NCI-H748 (cell line): ENCODE measurements around the gene DNAJC12.
"Not testable (repeated sequence)": the region's sequence is repeated elsewhere in the genome, so short reads cannot be mapped to it uniquely, and the experiment has no call there.

Experiments
- DNase-seq: peaks from one replicate; lab custom pipeline; 2025; ENCODE audit not compliant: unreplicated experiment; lab: John Stamatoyannopoulos, UW

The DNAJC12 gene

GRCh38 chr10:67794256-67794655, 43.7 kb downstream of the DNAJC12 start:
- no peak for DNase-seq

DNA sequence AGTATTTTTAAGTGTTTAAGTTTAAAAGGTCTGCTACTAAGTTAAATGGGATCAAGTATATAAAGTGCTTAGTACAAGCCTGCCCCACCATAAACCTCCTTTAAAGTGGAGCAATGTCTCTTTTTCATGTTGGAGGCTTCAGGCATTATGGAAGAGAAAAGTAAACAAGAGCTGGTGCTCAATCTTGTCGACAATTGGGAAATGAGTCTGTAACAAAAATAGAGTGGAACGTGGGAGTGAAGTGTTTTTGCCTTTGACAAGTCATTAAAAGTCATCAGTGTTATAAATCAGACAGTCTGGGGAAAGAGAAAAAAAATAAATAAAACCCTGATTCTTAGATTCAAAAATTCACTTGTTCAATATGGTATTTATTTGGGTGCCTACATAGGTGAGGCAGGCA, 44.7 kb downstream of the DNAJC12 start:
- no peak for DNase-seq

GRCh38 chr10:67792653-67793052, 45.3 kb downstream of the DNAJC12 start:
- no peak for DNase-seq

DNA sequence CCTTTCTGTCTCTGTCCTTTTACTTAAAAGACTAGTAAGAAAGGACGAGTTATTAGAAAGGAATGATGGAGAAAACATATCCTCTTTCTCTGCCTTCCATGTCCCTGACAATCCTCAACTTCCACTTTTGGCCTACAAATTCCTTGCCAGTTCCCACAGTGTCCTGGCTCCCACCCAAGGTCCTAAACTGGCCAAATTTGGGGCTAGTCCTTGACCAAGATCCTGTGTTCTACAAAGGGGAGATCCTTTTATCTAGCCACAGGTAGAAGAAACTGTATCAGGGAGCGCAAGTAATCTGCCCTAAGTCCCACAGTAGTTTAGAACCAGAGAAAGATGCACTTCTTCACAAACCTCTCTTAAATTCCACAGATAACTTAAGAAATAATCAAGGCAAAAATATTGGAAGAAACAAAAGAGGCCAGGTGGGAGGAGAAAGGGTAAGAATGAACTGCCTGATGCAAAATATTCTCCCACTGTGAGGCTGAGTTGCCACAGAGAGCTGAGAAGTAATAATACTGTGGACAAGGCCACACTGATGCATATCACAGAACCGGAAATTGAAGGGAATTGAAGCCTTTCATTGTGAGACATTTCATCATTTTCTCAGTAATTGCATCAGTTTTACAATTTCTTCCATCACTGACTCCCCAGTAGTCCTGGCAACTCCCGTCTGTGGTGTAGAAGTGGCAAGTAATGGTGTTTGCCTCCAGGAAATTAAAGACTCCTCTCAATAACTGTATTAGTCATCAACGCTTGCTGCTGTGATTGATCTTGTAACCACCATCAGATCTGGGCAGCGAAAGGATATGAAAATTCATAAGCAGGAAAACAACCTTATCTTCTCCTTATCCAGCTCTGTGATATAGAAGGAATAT, 47.2 kb downstream of the DNAJC12 start:
- DNase-seq = no peak

- no peak for DNase-seq
These were observed 48.2 kb downstream of the DNAJC12 start for GRCh38 chr10:67789769-67790168.

GRCh38 chr10:67788028-67788886, 49.7 kb downstream of the DNAJC12 start:
- peak; percentile 48 for DNase-seq

DNA sequence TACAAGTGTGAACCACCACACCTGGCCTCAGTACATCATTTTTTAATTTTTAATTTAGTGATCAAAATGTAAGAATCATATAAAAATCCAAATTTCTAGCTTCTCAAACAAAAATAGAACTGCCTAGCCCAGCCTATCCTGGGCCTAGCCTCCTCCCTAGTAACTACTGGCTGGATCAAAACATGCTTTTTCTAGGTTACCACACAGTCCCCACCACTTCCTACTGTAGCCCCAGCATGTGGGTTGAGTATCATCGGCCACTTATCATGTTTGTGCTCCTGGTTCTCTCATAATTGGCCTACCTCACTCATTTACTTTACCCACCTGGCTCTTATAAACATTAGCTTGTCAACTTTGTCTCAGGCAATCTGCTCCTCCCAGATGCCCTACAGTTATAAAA, 52.9 kb downstream of the DNAJC12 start:
- peak; percentile 69 for DNase-seq

- DNase-seq = no peak
These were observed 53.5 kb downstream of the DNAJC12 start for GRCh38 chr10:67784474-67784873.

- no peak for DNase-seq
These were observed 54.2 kb downstream of the DNAJC12 start for GRCh38 chr10:67783606-67784294.

DNA sequence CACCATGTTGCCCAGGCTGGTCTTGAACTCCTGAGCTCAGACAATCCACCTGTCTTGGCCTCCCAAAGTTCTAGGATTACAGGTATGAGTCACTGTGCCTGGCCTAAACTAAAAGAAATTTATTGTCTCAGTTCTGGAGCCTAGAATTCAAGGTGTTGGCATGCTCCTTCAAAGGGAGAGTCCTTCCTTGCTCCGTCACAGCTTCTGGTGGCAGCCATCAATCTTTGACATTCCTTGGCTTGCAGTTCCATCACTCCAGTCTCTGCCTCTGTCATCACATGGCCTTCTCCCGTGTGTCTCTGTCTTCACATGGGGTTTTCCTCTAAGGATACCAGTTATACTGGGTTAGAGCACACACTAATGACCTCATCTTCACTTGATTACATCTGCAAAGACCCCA, 55.5 kb downstream of the DNAJC12 start:
- no peak for DNase-seq

GRCh38 chr10:67780759-67781538, 57.0 kb downstream of the DNAJC12 start:
- DNase-seq = no peak

DNA sequence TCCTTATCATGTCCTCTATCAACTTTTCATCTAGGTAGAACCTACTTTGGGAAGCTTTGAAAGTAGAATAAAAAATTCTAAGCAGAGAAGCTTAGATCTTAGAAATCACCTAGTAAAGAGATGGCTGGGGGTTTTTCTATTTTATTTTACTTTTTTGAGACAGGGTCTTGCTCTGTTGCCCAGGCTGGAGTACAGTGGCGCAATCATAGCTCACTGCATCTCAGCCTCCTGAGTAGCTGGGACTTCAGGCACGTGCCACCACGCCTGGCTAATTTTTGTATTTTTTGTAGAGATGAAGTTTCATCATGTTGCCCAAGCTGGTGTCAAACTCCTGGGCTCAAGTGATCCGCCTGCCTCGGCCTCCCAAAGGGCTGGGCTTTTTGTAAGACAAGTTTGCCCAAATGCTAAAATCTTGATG, 57.8 kb downstream of the DNAJC12 start:
- DNase-seq = not testable (repeated sequence)

DNA sequence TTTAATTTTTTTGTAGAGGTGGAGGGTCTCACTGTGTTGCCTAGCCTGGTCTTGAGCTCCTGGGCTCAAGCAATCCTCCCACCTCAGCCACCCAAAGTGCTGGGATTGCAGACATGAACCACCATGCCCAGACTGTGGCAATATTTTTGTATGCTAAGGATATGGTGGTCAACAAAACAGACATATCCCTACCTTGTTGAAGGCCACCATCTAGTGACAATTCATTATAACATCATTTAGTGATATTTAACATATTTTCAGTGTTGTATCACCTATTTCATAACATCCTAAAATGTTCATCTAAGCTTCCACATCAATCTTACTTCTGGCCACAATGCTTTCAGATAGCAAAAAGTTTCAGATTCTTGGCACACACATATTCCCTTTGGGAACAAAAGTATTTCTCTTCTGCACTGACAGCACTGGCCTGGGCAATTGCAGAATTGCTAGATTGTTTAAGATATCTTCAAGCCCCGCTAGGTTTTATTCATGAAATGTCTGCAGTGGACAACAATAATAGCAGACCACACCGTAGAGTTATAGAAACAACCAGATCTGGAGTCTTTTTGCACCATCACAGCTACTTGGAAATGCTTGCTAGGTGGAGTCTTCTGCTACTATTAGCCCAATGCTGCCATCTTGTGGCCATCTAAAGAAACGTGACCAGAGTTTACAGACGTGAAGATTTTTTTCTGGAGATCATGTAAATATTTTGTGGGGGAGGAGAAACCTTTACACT, 58.4 kb downstream of the DNAJC12 start:
- DNase-seq = peak; percentile 63

GRCh38 chr10:67776371-67776770, 61.6 kb downstream of the DNAJC12 start:
- no peak for DNase-seq

DNA sequence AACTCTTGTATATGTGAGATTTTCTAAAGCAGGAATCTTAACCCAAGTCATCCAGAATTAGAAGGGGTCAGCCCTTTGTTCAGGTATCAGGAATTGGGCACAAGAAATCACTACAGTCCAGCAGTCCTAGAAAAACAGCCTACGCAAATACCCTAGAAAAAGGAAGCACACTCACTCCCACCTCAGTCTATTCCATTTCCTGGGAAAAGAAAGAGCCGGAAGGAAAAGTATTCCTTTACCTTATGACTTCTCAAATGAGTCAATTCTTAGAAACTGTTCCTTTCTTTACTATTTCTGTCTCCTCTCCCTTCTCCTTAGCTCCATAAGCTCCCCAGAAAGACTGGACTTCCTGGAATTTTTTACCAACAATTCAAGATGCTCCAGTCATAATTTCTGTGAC, 62.7 kb downstream of the DNAJC12 start:
- DNase-seq = no peak

GRCh38 chr10:67772894-67773511, 65.0 kb downstream of the DNAJC12 start:
- DNase-seq = no peak

DNA sequence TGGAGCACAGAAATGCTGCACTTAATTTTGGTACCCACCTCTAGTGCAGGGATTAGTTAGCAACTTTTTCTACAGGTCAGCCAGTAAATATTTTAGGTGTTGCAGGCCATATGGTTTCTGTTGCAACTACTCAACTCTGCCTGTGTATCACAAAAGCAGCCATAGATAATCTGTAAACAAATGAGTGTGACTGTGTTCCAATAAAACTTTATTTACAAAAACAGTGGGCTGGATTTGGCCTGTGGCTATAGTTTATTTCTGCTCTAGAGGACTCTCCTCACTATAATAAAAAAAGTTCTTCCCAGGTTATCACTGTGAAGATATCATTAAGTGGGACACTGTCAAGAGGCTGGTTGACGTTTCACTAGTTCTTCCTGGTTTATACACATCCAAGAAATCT, 65.8 kb downstream of the DNAJC12 start:
- DNase-seq = no peak

- DNase-seq = no peak
These were observed 66.8 kb downstream of the DNAJC12 start for GRCh38 chr10:67771200-67771599.

GRCh38 chr10:67770537-67770936, 67.5 kb downstream of the DNAJC12 start:
- no peak for DNase-seq

GRCh38 chr10:67767244-67767643, 70.7 kb downstream of the DNAJC12 start:
- DNase-seq = no peak
